ENCODE data around the gene TINAGL1.

DNA sequence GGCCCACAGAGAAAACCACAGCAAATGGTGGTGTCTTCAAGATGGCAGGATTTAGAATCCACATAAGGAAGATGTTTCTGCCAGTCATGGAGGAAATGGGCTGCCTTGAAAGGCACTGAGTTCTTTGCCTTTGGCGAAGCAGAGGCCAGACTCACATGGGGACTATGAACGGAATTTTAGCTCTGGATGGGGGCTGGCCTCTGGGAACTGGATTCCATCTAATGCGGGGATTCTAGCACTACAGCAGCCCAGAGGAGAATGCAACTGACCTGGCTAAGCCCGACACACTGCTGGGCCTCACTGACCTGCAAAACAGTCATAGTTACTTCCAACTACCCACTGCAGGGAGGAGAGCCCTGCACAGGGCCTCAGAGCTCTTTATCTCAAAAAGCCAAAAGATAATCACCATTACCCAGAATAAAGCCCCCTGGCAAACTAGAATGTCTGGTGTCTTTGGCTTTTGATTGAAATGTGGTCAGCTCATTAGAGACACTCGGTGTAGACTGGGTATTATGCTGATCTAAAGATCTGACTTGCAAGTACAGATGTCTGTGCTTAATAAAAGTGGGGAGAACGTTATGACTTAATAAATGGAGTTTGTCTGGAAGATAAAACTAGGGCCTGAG, 52.7 kb downstream of the TINAGL1 start:
- TF ChIP-seq, protein P1, sequence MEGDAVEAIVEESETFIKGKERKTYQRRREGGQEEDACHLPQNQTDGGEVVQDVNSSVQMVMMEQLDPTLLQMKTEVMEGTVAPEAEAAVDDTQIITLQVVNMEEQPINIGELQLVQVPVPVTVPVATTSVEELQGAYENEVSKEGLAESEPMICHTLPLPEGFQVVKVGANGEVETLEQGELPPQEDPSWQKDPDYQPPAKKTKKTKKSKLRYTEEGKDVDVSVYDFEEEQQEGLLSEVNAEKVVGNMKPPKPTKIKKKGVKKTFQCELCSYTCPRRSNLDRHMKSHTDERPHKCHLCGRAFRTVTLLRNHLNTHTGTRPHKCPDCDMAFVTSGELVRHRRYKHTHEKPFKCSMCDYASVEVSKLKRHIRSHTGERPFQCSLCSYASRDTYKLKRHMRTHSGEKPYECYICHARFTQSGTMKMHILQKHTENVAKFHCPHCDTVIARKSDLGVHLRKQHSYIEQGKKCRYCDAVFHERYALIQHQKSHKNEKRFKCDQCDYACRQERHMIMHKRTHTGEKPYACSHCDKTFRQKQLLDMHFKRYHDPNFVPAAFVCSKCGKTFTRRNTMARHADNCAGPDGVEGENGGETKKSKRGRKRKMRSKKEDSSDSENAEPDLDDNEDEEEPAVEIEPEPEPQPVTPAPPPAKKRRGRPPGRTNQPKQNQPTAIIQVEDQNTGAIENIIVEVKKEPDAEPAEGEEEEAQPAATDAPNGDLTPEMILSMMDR (conservative IDR thresholded peaks at IDR 0.05 in 1 of 2, IDR thresholded peaks at IDR 0.05 in 1 of 2; ENCODE audit: low read depth in 1 of 2, low read length in 2 of 2): no peak
- TF ChIP-seq EZH2 (IDR thresholded peaks at IDR 0.05; ENCODE audit: low read length, missing control alignments): no peak

Data from fibroblast of lung (primary cell).